Uterus (tissue), 2 donors: ENCODE measurements around the gene RIN2.

Experiments
- POLR2A ChIP-seq, 2 donors: fragments of 450-650 bp; IDR thresholded peaks; one replicate each; pipeline ENCODE4 v1.6.1; 2016; ENCODE audit warnings: antibody characterized with exemption in 2 of 2, mild to moderate bottlenecking in 1 of 2, moderate library complexity in 1 of 2
- TF ChIP-seq, protein P1 (sequence below), 4 experiments: fragments of 200-600 bp in 2 of 4; fragments of 450-650 bp in 2 of 4; sonication (generic) in 2 of 4; IDR thresholded peaks; one replicate each; pipeline ENCODE4 v1.5.1; 2016 to 2019; ENCODE audit warnings: antibody characterized with exemption in 4 of 4, mild to moderate bottlenecking in 2 of 4, moderate library complexity in 1 of 4

GRCh38 chr20:19789009-19789408, 31.0 kb downstream of the RIN2 start:
- TF ChIP-seq, protein P1, sequence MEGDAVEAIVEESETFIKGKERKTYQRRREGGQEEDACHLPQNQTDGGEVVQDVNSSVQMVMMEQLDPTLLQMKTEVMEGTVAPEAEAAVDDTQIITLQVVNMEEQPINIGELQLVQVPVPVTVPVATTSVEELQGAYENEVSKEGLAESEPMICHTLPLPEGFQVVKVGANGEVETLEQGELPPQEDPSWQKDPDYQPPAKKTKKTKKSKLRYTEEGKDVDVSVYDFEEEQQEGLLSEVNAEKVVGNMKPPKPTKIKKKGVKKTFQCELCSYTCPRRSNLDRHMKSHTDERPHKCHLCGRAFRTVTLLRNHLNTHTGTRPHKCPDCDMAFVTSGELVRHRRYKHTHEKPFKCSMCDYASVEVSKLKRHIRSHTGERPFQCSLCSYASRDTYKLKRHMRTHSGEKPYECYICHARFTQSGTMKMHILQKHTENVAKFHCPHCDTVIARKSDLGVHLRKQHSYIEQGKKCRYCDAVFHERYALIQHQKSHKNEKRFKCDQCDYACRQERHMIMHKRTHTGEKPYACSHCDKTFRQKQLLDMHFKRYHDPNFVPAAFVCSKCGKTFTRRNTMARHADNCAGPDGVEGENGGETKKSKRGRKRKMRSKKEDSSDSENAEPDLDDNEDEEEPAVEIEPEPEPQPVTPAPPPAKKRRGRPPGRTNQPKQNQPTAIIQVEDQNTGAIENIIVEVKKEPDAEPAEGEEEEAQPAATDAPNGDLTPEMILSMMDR (IDR thresholded peaks at IDR 0.05), result no peak
- no peak for TF ChIP-seq POLR2A (IDR thresholded peaks at IDR 0.05)
